ENCODE measurements around the gene RNF224. TPM values are rescaled to one million over a fixed set of nuclear protein-coding genes. Genes with fewer than 3 reads are reported as not detected.

The RNF224 gene
- total RNA-seq, 2 experiments from 2014 or later, result 0.14 TPM; not detected in 1

DNA sequence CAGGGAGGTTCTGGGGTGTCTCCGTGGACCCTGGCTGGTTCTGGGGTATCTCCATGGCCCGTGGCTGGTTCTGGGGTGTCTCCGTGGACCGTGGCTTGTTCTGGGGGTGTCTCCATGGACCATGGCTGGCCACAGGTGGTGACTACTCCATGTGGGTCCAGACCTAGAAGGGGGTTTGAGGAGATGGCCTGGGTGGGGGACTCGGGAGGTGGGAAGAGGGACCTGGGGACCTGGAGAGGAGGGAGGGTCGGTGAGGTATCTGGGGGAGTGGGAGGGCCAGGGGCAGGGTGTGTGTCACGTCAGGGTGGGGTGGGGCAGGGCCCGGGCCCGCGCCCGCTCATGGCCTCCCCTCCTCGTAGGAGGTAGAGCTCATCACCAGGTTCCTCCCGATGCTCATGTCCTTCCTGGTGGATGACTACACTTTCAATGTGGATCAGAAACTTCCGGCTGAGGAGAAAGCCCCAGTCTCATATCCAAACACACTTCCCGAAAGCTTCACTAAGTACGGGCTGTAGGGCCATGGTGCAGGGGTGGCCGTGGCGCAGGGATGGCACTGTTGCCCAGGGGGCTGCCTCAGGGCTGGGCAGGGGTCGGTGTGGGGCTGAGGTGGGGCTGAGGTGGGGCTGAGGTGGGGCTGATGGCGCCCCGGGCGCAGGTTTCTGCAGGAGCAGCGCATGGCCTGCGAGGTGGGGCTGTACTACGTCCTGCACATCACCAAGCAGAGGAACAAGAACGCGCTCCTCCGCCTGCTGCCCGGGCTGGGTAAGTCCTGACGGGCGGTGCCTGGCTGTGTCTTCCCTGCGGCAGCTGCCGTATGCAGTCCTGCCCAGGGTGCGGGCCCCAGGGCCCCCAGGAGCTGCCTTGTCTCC lies 39.5 kb downstream of the RNF224 start:
- Mint-ChIP-seq H3K4me1 (ENCODE audit: low read depth) (peaks cover 8% of the 10 kb centered on the region), H3K4me3 (no peak overlapping the region), H3K27ac (no peak overlapping the region), H3K36me3 (ENCODE audit: low read depth) (peaks cover 50% of the 10 kb centered on the region), H3K9me3 (no peaks in the 10 kb centered on the region), H3K27me3 (no peaks in the 10 kb centered on the region)
- no peak for DNase-seq
- Histone ChIP-seq H3K4me1 (ENCODE audit: insufficient read depth, low read length) (peaks cover 11% of the 10 kb centered on the region), H3K27ac (ENCODE audit: low read depth in 1 of 2, low read length in 2 of 2) (no peak overlapping the region), H3K36me3 (ENCODE audit: insufficient read depth, low read length) (peaks cover 52% of the 10 kb centered on the region), H3K27me3 (ENCODE audit: control insufficient read depth in 1 of 2, insufficient read depth in 2 of 2, low read length in 2 of 2) (no peaks in the 10 kb centered on the region), H3K9me3 (ENCODE audit: control insufficient read depth in 1 of 2, insufficient read depth in 1 of 2, low read length in 2 of 2) (no peaks in the 10 kb centered on the region), H3K4me3 (ENCODE audit: low read length) (no peak overlapping the region)
- POLR2A ChIA-PET, result interaction anchor here (1.3 kb wide), 2 partner anchors 11 to 12 kb away, joined by 3 to 4 read pairs; partner anchors contain the start of gene NELFB
- CTCF ChIA-PET, result interaction anchor here (0.6 kb wide), 1 partner anchor 13 kb away, joined by 3 read pairs; no protein-coding TSS in a partner anchor
- intact Hi-C loops (cut with DNase I, micrococcal nuclease), result no loop called here
- TF ChIP-seq, protein P1, sequence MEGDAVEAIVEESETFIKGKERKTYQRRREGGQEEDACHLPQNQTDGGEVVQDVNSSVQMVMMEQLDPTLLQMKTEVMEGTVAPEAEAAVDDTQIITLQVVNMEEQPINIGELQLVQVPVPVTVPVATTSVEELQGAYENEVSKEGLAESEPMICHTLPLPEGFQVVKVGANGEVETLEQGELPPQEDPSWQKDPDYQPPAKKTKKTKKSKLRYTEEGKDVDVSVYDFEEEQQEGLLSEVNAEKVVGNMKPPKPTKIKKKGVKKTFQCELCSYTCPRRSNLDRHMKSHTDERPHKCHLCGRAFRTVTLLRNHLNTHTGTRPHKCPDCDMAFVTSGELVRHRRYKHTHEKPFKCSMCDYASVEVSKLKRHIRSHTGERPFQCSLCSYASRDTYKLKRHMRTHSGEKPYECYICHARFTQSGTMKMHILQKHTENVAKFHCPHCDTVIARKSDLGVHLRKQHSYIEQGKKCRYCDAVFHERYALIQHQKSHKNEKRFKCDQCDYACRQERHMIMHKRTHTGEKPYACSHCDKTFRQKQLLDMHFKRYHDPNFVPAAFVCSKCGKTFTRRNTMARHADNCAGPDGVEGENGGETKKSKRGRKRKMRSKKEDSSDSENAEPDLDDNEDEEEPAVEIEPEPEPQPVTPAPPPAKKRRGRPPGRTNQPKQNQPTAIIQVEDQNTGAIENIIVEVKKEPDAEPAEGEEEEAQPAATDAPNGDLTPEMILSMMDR (IDR thresholded peaks at IDR 0.05), result no peak
- no peak for ATAC-seq (ENCODE audit: poor library complexity)

DNA sequence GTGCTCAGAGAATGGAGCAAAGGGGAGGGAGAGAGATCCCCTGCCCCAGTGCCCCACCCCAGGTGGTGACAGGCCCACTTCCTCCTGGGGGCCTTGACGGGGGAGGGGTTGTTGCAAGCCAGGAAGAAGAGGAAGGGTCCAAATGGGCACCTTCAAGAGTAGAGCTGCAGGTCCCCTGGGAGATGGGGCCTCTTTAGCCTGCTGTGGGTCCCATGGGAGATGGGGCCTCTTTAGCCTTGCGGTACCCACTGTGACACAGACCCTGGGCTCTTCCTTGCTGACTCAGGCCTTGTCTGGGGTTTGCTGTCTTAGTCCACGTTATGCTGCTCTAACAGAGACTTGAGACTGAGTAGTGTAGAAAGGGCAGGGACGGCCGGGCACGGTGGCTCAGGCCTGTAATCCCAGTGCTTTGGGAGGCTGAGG lies 40.6 kb downstream of the RNF224 start:
- no peak overlapping the region for H3K27ac ChIP-seq (ENCODE audit: low read depth in 1 of 2, low read length in 2 of 2)
- no peak for ATAC-seq (ENCODE audit: poor library complexity)
- Mint-ChIP-seq H3K27me3 (no peaks in the 10 kb centered on the region), H3K36me3 (ENCODE audit: low read depth) (peaks cover 48% of the 10 kb centered on the region), H3K27ac (no peak overlapping the region), H3K9me3 (no peaks in the 10 kb centered on the region), H3K4me1 (ENCODE audit: low read depth) (peaks cover 8% of the 10 kb centered on the region), H3K4me3 (no peak overlapping the region)
- TF ChIP-seq, protein P1 (IDR thresholded peaks at IDR 0.05), result no peak
- ChIA-PET POLR2A (interaction anchor here (1.3 kb wide), 1 partner anchor 12 kb away, joined by 3 read pairs; the partner anchor contains the start of gene NELFB), CTCF (interaction anchor here (0.6 kb wide), 1 partner anchor 14 kb away, joined by 3 read pairs; no protein-coding TSS in a partner anchor)
- DNase-seq, result no peak
- H3K4me3 ChIP-seq (ENCODE audit: low read length), result no peak overlapping the region
- peaks cover 59% of the 10 kb centered on the region for H3K36me3 ChIP-seq (ENCODE audit: insufficient read depth, low read length)
- intact Hi-C loops (cut with DNase I, micrococcal nuclease), result no loop called here
- H3K9me3 ChIP-seq (ENCODE audit: control insufficient read depth in 1 of 2, insufficient read depth in 1 of 2, low read length in 2 of 2), result no peaks in the 10 kb centered on the region
- H3K4me1 ChIP-seq (ENCODE audit: insufficient read depth, low read length), result peaks cover 17% of the 10 kb centered on the region
- no peaks in the 10 kb centered on the region for H3K27me3 ChIP-seq (ENCODE audit: control insufficient read depth in 1 of 2, insufficient read depth in 2 of 2, low read length in 2 of 2)

DNA sequence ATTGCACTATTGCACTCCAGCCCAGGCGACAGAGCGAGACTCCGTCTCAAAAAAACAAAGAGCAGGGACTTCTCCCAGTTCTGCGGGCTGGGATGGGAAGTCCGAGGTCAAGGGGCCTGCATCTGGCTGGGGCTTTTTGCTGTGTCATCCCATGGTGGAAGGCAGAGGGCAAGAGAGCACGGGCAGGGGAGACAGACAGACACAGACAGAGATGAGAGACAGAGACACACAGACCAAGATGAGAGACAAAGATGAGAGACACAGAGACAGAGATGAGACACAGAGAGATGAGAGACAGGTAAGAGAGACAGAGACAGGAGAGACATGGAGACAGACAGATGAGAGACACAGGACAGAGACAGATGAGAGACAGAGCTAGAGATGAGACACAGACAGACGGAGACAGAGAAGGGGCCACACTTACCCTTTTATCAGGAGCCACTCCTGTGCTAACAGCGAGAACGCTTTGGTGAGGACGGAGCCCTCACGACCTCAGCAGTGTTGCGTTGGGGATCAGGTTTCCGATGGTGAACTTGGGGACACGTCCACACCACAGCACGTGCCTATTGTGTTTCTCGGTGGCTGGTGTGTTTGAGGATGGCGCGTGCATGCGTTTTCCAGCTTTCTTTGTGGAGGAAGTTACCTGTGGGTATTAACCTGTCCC lies 41.4 kb downstream of the RNF224 start:
- intact Hi-C loops (cut with DNase I, micrococcal nuclease), result no loop called here
- H3K36me3 ChIP-seq (ENCODE audit: insufficient read depth, low read length), result peaks cover 62% of the 10 kb centered on the region
- ChIA-PET POLR2A (no interaction called here), CTCF (no interaction called here)
- Mint-ChIP-seq H3K4me1 (ENCODE audit: low read depth) (peaks cover 8% of the 10 kb centered on the region), H3K4me3 (no peak overlapping the region), H3K27me3 (no peaks in the 10 kb centered on the region), H3K27ac (no peak overlapping the region), H3K36me3 (ENCODE audit: low read depth) (peaks cover 46% of the 10 kb centered on the region), H3K9me3 (no peaks in the 10 kb centered on the region)
- no peak overlapping the region for H3K27ac ChIP-seq (ENCODE audit: low read depth in 1 of 2, low read length in 2 of 2)
- H3K4me1 ChIP-seq (ENCODE audit: insufficient read depth, low read length), result peaks cover 17% of the 10 kb centered on the region
- H3K4me3 ChIP-seq (ENCODE audit: low read length), result no peak overlapping the region
- no peak for DNase-seq
- no peak for ATAC-seq (ENCODE audit: poor library complexity)
- H3K27me3 ChIP-seq (ENCODE audit: control insufficient read depth in 1 of 2, insufficient read depth in 2 of 2, low read length in 2 of 2), result no peaks in the 10 kb centered on the region
- TF ChIP-seq, protein P1 (IDR thresholded peaks at IDR 0.05), result no peak
- H3K9me3 ChIP-seq (ENCODE audit: control insufficient read depth in 1 of 2, insufficient read depth in 1 of 2, low read length in 2 of 2), result no peaks in the 10 kb centered on the region
